PC-3 (cell line): ENCODE measurements around the gene C1QTNF6. TPM values are rescaled to one million over a fixed set of nuclear protein-coding genes. Genes with fewer than 3 reads are reported as not detected.
"Not testable (repeated sequence)": the region's sequence is repeated elsewhere in the genome, so short reads cannot be mapped to it uniquely, and the experiment has no call there.

Experiments
- ATAC-seq: fragments of 200-7000 bp; cut with Tn5 transposase; 2 replicates; pipeline ENCODE4 v1.9.1; 2020; ENCODE audit warnings: mild to moderate bottlenecking, moderate library complexity
- BruUV-seq: library from RNA; stranded (reverse); fragments of 400-500 nt; replicated peaks from 2 replicates; lab custom pipeline; 2021; lab: Mats Ljungman, UMichigan
- CTCF ChIA-PET: fragments of 300-600 bp; sonication (Branson Sonifier 250); formaldehyde crosslinking; loops from one replicate; lab custom pipeline; 2022; ENCODE audit warnings: antibody characterized with exemption; lab: Charles Lee
- POLR2A ChIA-PET: fragments of 300-600 bp; sonication (Branson Sonifier 250); formaldehyde crosslinking; loops from one replicate; lab custom pipeline; 2022; ENCODE audit warnings: antibody characterized with exemption; ENCODE audit not compliant: unreplicated experiment; lab: Charles Lee
- DNase-seq: peaks from one replicate; pipeline ENCODE4 v3.0.0-alpha.2; 2015
- H2AFZ ChIP-seq: fragments of 300-600 bp; sonication (generic); 2 replicates; pipeline ENCODE4 v1.6.0; 2016; ENCODE audit warnings: antibody characterized with exemption, low read length
- H3F3A ChIP-seq: fragments of 300-600 bp; sonication (generic); one replicate; pipeline ENCODE4 v1.6.0; 2017; ENCODE audit warnings: antibody characterized with exemption, low read length, control low read depth, mild to moderate bottlenecking; ENCODE audit not compliant: unreplicated experiment
- H3K27ac ChIP-seq: fragments of 300-600 bp; sonication (generic); 2 replicates; pipeline ENCODE4 v1.5.1; 2016; ENCODE audit warnings: mild to moderate bottlenecking, low read length
- H3K27me3 ChIP-seq: fragments of 300-600 bp; sonication (generic); 2 replicates; pipeline ENCODE4 v1.6.1; 2016; ENCODE audit warnings: low read length, mixed read lengths
- H3K36me3 ChIP-seq: fragments of 300-600 bp; sonication (generic); 2 replicates; pipeline ENCODE4 v1.6.1; 2016; ENCODE audit warnings: low read depth, mixed run types, low read length, mixed read lengths
- H3K4me1 ChIP-seq: fragments of 300-600 bp; sonication (generic); 2 replicates; pipeline ENCODE4 v1.5.1; 2016; ENCODE audit warnings: low read length; ENCODE audit not compliant: insufficient read depth
- H3K4me2 ChIP-seq: fragments of 300-600 bp; sonication (generic); 2 replicates; pipeline ENCODE4 v1.6.0; 2016; ENCODE audit warnings: low read length
- H3K4me3 ChIP-seq: fragments of 300-600 bp; sonication (generic); 2 replicates; pipeline ENCODE4 v1.5.1; 2016; ENCODE audit warnings: mild to moderate bottlenecking, low read length, mixed read lengths
- H3K79me2 ChIP-seq: fragments of 300-600 bp; sonication (generic); 2 replicates; pipeline ENCODE4 v1.6.1; 2017; ENCODE audit warnings: low read length, mixed read lengths
- H3K9ac ChIP-seq: fragments of 300-600 bp; sonication (generic); 2 replicates; pipeline ENCODE4 v1.6.0; 2016; ENCODE audit warnings: mild to moderate bottlenecking, low read length
- H3K9me2 ChIP-seq: fragments of 300-600 bp; sonication (generic); replicated peaks from 2 replicates; pipeline ENCODE4 v1.6.1; 2016; ENCODE audit warnings: mixed run types, low read length, mixed read lengths
- H3K9me3 ChIP-seq: fragments of 300-600 bp; sonication (generic); 2 replicates; pipeline ENCODE4 v1.6.1; 2016; ENCODE audit warnings: low read length, mixed read lengths
- H4K20me1 ChIP-seq: fragments of 300-600 bp; sonication (generic); 2 replicates; pipeline ENCODE4 v1.6.1; 2016; ENCODE audit warnings: low read length, mixed read lengths
- EZH2 ChIP-seq: fragments of 300-600 bp; sonication (generic); IDR thresholded peaks from one replicate; pipeline ENCODE4 v1.6.1; 2017; ENCODE audit warnings: antibody characterized with exemption, mild to moderate bottlenecking, low read length; ENCODE audit not compliant: unreplicated experiment
- EZH2phosphoT487 ChIP-seq: fragments of 300-600 bp; sonication (generic); IDR thresholded peaks from 2 replicates; pipeline ENCODE4 v1.6.1; 2018; ENCODE audit warnings: mild to moderate bottlenecking, antibody characterized with exemption, low read length, borderline replicate concordance
- intact Hi-C: fragments of 100-400 bp; cut with micrococcal nuclease; formaldehyde crosslinking; loops from 2 replicates; pipeline ENCODE4 v1.9.0; 2023
- total RNA-seq: library from RNA; depleted of rRNA; stranded (reverse); fragments of >200 nt; gene quantifications from 2 replicates; pipeline ENCODE4 v1.2.3, GENCODE V29; 2014
- TF ChIP-seq, protein P1 (sequence below): fragments of 300-600 bp; sonication (generic); conservative IDR thresholded peaks from 2 replicates; pipeline ENCODE4 v1.5.1; 2017; ENCODE audit warnings: antibody characterized with exemption, low read depth, mild to moderate bottlenecking, low read length

C1QTNF6 gene
- total RNA-seq, 1 experiment from 2014 or later, result 3.8 TPM

DNA sequence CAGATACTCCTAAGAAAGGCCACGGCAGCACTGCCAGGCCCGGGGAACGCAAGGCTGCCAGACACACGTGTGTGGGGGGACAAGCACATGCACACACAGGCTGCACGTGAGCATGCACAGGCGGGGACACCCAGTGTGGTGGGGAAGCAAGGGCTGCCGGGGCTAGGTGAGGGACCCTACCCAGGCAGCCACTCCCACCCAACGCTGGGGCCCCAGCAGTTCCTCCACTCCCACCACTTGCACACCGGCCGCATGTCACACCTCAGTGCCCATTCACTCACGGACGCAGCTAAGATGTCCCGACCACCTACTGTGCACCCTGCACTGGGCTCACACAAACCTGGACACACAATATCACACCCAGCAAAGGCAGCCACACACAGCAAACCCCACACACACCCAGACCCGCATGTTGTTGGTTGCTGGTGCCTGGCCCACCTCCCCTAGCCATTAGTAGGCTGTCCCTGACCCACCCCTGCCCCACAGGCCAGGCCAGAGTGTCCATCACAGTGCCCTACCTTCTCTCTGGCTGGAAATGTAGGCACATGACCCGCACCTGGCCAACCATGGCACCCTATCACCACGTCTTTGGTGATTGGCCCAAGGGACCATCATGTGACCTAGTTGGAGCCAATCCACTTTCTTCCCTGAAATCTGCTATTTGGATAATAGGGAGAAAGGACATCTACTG, 15.5 kb upstream of the C1QTNF6 start:
- no peak overlapping the region for H2AFZ ChIP-seq
- POLR2A ChIA-PET, result no interaction called here
- H3K4me3 ChIP-seq, result no peak overlapping the region
- no peak for ATAC-seq
- H3K4me1 ChIP-seq, result peaks cover 12% of the 10 kb centered on the region
- no peaks in the 10 kb centered on the region for H3F3A ChIP-seq
- no peak overlapping the region for H3K27ac ChIP-seq
- H3K79me2 ChIP-seq, result no peaks in the 10 kb centered on the region
- TF ChIP-seq EZH2phosphoT487 (no peak), EZH2 (no peak)
- TF ChIP-seq, protein P1, sequence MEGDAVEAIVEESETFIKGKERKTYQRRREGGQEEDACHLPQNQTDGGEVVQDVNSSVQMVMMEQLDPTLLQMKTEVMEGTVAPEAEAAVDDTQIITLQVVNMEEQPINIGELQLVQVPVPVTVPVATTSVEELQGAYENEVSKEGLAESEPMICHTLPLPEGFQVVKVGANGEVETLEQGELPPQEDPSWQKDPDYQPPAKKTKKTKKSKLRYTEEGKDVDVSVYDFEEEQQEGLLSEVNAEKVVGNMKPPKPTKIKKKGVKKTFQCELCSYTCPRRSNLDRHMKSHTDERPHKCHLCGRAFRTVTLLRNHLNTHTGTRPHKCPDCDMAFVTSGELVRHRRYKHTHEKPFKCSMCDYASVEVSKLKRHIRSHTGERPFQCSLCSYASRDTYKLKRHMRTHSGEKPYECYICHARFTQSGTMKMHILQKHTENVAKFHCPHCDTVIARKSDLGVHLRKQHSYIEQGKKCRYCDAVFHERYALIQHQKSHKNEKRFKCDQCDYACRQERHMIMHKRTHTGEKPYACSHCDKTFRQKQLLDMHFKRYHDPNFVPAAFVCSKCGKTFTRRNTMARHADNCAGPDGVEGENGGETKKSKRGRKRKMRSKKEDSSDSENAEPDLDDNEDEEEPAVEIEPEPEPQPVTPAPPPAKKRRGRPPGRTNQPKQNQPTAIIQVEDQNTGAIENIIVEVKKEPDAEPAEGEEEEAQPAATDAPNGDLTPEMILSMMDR, result no peak
- no peaks in the 10 kb centered on the region for H3K36me3 ChIP-seq
- H3K27me3 ChIP-seq, result no peaks in the 10 kb centered on the region
- H3K4me2 ChIP-seq, result no peak overlapping the region
- no peaks in the 10 kb centered on the region for H3K9me3 ChIP-seq
- no peak for DNase-seq
- intact Hi-C loops, result no loop called here
- BruUV-seq, result no TSS peak
- H3K9me2 ChIP-seq, result no peaks in the 10 kb centered on the region
- no peak overlapping the region for H3K9ac ChIP-seq
- CTCF ChIA-PET, result no interaction called here
- no peaks in the 10 kb centered on the region for H4K20me1 ChIP-seq

DNA sequence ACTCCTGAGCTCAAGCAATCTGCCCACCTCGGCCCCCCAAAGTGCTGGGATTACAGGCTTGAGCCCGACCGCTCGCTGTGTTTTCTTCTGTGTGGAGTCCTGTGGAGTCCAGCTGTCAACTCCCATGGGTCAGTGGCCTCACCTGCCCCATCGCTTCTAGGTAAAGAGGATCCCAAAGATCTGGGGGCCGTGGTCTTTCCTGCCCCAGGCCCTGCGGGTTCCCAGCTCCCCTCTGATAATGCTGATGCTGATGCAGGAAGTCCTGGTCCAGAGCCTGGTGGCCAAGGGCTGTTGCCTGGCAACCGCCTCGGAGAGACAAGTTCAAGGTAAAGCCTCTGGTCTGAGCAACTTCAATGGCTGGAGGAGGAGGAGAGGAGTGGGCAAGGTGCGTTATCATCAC, 14.7 kb upstream of the C1QTNF6 start:
- ATAC-seq (no peak), DNase-seq (no peak)
- Histone ChIP-seq H3K4me1 (peaks cover 20% of the 10 kb centered on the region), H3F3A (no peaks in the 10 kb centered on the region), H2AFZ (no peak overlapping the region), H3K4me3 (no peak overlapping the region), H3K27ac (no peak overlapping the region), H3K27me3 (no peaks in the 10 kb centered on the region), H3K36me3 (no peaks in the 10 kb centered on the region), H3K4me2 (no peak overlapping the region), H3K79me2 (no peaks in the 10 kb centered on the region), H3K9me3 (no peaks in the 10 kb centered on the region), H4K20me1 (no peaks in the 10 kb centered on the region), H3K9ac (no peak overlapping the region), H3K9me2 (no peaks in the 10 kb centered on the region)
- TF ChIP-seq EZH2phosphoT487 (no peak), EZH2 (no peak)
- TF ChIP-seq, protein P1, result no peak
- ChIA-PET CTCF (no interaction called here), POLR2A (no interaction called here)
- BruUV-seq, result no TSS peak
- intact Hi-C loops, result no loop called here

DNA sequence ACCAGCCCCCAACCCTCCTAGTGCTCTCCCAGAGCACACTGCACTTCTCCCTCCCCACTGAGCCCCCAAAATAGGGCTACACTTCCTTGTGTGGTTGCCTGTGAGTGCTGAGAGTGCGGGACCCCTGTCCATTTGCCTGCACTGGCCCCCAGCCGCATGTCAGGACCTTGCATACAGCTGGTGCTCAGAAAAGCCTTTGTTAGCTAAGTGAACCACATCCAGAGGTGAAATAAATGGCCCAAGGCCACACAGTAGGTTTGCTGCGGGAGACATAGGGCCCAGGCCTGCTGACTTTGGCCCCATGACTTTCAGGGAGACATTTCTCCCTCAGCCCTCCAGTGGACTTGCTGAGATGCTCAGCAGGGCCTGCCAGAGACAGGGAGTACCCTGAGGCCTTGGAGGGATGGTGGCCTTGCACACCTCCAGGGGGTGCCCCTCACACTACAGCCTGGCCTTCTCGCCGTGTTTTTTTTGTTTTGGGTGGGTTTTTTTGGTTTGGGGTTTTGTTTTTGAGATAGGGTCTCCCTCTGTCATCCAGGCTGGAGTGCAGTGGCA, 14.0 kb upstream of the C1QTNF6 start:
- BruUV-seq, result no TSS peak
- CTCF ChIA-PET, result no interaction called here

DNA sequence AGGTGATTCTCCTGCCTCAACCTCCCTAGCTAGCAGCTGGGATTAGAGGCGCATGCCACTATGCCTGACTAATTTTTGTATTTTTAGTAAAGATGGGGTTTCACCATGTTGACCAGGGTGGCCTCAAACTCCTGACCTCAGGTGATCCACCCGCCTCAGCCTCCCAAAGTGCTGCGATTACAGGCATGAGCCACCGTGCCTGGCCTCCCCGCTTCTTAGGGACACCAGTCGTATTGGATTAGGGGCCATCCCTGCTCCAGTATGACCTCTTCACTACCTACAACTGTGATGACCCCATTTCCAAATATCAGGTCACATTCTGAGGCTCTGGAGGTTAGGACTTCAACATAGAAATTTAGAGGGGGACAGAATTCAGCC, 13.4 kb upstream of the C1QTNF6 start:
- H3K27me3 ChIP-seq, ATAC-seq, H4K20me1 ChIP-seq, BruUV-seq, H3K79me2 ChIP-seq, H3K27ac ChIP-seq, H2AFZ ChIP-seq, intact Hi-C loops, DNase-seq, H3K9ac ChIP-seq, H3K4me3 ChIP-seq, H3K9me3 ChIP-seq, H3K9me2 ChIP-seq, CTCF ChIA-PET, H3K4me2 ChIP-seq, H3K36me3 ChIP-seq, POLR2A ChIA-PET, H3F3A ChIP-seq: not testable (repeated sequence)
- H3K4me1 ChIP-seq, result peaks cover 31% of the 10 kb centered on the region

More for the DNA sequence above, 14.0 kb upstream of the C1QTNF6 start:
- H3K36me3 ChIP-seq, result no peaks in the 10 kb centered on the region
- intact Hi-C loops, result no loop called here
- H3K4me1 ChIP-seq, result peaks cover 25% of the 10 kb centered on the region
- no peak overlapping the region for H2AFZ ChIP-seq
- H4K20me1 ChIP-seq, result no peaks in the 10 kb centered on the region
- TF ChIP-seq EZH2phosphoT487 (no peak), EZH2 (no peak)
- TF ChIP-seq, protein P1, result no peak
- DNase-seq, result no peak
- no peak overlapping the region for H3K4me2 ChIP-seq
- no peaks in the 10 kb centered on the region for H3K9me3 ChIP-seq
- no peaks in the 10 kb centered on the region for H3F3A ChIP-seq
- H3K9ac ChIP-seq, result no peak overlapping the region
- no peak for ATAC-seq
- H3K27me3 ChIP-seq, result no peaks in the 10 kb centered on the region
- POLR2A ChIA-PET, result no interaction called here
- no peak overlapping the region for H3K4me3 ChIP-seq
- H3K9me2 ChIP-seq, result no peaks in the 10 kb centered on the region
- H3K79me2 ChIP-seq, result no peaks in the 10 kb centered on the region
- H3K27ac ChIP-seq, result no peak overlapping the region
